HL-60 (cell line): ENCODE measurements around the gene GSG1L2.

ENCODE experiments used
- DNase-seq, 2 experiments: peaks; one replicate each; pipeline ENCODE4 v3.0.0-alpha.2; 2010 to 2020; ENCODE audit warnings: low read depth in 1 of 2, low spot score in 1 of 2
- H3K27ac ChIP-seq: fragments of 250-450 bp; sonication (Bioruptor Pico); replicated peaks from 2 replicates; pipeline ENCODE4 v1.5.1; 2020; ENCODE audit warnings: mild to moderate bottlenecking, moderate library complexity
- H3K27me3 ChIP-seq: fragments of 250-450 bp; sonication (Bioruptor Pico); 2 replicates; pipeline ENCODE4 v1.5.1; 2021; ENCODE audit warnings: mild to moderate bottlenecking, moderate library complexity; ENCODE audit not compliant: insufficient read depth, poor library complexity, severe bottlenecking
- H3K4me3 ChIP-seq: replicated peaks from 2 replicates; pipeline ENCODE4 v1.5.1; 2011; ENCODE audit warnings: mild to moderate bottlenecking, control low read depth, low read length; ENCODE audit not compliant: insufficient read depth
- GABPA ChIP-seq: IDR thresholded peaks from 2 replicates; pipeline ENCODE4 v1.6.1; 2012; ENCODE audit warnings: low read depth
- POLR2AphosphoS5 ChIP-seq: IDR thresholded peaks from 2 replicates; pipeline ENCODE4 v1.6.1; 2012; ENCODE audit warnings: low read depth
- SPI1 ChIP-seq: IDR thresholded peaks from 2 replicates; pipeline ENCODE4 v1.6.1; 2012; ENCODE audit warnings: low read depth, mild to moderate bottlenecking, borderline replicate concordance
- TF ChIP-seq, protein P1 (sequence below): IDR thresholded peaks from 2 replicates; pipeline ENCODE4 v1.6.1; 2012; ENCODE audit warnings: low read depth; ENCODE audit not compliant: insufficient replicate concordance
- TF ChIP-seq, protein P2 (sequence below): IDR thresholded peaks from one replicate; pipeline ENCODE4 v1.5.1; 2011; ENCODE audit warnings: low read length, control low read depth, inconsistent platforms; ENCODE audit not compliant: insufficient read depth

Gene GSG1L2

DNA sequence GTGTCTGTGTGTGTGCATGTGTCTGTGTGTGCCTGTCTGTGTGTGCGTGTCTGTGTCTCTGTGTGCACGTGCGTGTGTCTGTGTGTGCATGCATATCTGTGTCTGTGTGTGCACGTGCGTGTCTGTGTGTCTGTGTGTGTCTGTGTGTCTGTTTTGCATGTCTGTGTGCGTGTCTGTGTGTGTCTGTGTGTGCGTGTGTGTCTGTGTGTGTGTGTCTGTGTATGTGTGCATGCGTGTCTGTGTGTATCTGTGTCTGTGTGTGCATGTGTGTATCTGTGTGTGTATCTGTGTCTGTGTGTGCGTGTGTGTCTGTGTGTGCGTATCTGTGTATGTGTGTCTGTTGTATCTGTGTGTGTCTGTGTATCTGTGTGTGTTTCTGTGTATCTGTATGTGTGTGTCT is 5.4 kb downstream of the GSG1L2 start:
- TF ChIP-seq GABPA (no peak), SPI1 (no peak)
- TF ChIP-seq, protein P1, sequence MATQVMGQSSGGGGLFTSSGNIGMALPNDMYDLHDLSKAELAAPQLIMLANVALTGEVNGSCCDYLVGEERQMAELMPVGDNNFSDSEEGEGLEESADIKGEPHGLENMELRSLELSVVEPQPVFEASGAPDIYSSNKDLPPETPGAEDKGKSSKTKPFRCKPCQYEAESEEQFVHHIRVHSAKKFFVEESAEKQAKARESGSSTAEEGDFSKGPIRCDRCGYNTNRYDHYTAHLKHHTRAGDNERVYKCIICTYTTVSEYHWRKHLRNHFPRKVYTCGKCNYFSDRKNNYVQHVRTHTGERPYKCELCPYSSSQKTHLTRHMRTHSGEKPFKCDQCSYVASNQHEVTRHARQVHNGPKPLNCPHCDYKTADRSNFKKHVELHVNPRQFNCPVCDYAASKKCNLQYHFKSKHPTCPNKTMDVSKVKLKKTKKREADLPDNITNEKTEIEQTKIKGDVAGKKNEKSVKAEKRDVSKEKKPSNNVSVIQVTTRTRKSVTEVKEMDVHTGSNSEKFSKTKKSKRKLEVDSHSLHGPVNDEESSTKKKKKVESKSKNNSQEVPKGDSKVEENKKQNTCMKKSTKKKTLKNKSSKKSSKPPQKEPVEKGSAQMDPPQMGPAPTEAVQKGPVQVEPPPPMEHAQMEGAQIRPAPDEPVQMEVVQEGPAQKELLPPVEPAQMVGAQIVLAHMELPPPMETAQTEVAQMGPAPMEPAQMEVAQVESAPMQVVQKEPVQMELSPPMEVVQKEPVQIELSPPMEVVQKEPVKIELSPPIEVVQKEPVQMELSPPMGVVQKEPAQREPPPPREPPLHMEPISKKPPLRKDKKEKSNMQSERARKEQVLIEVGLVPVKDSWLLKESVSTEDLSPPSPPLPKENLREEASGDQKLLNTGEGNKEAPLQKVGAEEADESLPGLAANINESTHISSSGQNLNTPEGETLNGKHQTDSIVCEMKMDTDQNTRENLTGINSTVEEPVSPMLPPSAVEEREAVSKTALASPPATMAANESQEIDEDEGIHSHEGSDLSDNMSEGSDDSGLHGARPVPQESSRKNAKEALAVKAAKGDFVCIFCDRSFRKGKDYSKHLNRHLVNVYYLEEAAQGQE, result no peak
- TF ChIP-seq, protein P2, sequence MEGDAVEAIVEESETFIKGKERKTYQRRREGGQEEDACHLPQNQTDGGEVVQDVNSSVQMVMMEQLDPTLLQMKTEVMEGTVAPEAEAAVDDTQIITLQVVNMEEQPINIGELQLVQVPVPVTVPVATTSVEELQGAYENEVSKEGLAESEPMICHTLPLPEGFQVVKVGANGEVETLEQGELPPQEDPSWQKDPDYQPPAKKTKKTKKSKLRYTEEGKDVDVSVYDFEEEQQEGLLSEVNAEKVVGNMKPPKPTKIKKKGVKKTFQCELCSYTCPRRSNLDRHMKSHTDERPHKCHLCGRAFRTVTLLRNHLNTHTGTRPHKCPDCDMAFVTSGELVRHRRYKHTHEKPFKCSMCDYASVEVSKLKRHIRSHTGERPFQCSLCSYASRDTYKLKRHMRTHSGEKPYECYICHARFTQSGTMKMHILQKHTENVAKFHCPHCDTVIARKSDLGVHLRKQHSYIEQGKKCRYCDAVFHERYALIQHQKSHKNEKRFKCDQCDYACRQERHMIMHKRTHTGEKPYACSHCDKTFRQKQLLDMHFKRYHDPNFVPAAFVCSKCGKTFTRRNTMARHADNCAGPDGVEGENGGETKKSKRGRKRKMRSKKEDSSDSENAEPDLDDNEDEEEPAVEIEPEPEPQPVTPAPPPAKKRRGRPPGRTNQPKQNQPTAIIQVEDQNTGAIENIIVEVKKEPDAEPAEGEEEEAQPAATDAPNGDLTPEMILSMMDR, result no peak
- no peak overlapping the region for H3K4me3 ChIP-seq
- no peaks in the 10 kb centered on the region for H3K27me3 ChIP-seq
- no peak for DNase-seq
- no peak overlapping the region for H3K27ac ChIP-seq

DNA sequence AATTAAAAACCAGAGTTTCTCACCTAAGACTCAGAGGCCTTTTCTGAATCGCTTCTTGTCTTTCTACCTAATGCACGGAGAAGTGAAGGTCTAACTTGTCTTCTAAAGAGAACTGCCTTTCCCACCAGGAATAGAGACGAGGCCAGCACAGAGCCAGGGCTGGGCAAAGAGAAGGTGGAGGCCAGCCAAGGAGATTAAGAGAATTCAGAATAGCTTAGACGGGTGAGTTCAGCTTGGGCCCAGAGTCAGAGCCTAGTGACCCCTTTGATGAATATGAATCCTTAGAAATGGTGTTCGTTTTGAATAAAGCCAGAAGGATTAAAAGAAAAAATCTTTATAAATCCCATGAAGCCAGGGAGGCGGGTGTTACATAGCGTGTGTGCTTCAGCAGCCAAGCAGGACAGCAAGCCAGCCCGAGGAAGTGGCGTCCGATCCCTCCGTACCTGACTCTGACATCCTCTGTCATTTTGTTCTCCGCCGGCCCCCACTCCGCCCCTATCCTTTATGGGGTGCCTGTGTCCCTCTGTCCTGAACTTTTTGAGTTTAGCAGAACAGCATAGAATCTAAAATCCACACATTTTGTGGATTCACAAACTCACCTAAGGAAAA is 7.4 kb downstream of the GSG1L2 start:
- H3K27me3 ChIP-seq, result no peaks in the 10 kb centered on the region
- TF ChIP-seq, protein P1, result no peak
- TF ChIP-seq POLR2AphosphoS5, result no peak
- TF ChIP-seq GABPA, result no peak
- TF ChIP-seq SPI1, result no peak
- TF ChIP-seq, protein P2, result no peak
- H3K4me3 ChIP-seq, result no peak overlapping the region
- no peak for DNase-seq
- H3K27ac ChIP-seq, result no peak overlapping the region

DNA sequence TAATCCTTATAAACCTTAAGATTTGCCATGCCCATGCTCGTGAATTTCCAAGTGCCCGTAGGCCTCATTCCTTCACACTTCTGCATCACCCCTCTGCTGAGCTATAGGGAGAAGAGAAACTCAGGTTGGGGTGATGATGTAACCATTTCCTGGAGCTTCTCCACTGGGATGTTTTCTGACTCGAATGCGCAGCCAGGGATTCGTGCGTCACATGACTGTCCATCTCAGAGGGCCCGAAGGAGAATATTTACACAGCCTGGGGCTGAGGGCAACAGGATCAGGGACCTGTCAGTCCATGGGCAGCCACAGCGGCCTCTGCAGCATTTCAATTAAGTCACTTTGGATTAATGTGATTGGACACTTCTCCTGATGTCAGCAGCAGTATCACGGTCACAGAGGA is 8.7 kb downstream of the GSG1L2 start:
- H3K27ac ChIP-seq, result no peak overlapping the region
- TF ChIP-seq POLR2AphosphoS5, result no peak
- TF ChIP-seq GABPA, result no peak
- TF ChIP-seq, protein P1, result no peak
- TF ChIP-seq, protein P2, result no peak
- no peak for TF ChIP-seq SPI1

More for the DNA sequence above, 8.7 kb downstream of the GSG1L2 start:
- DNase-seq, result no peak
- H3K4me3 ChIP-seq, result no peak overlapping the region
- H3K27me3 ChIP-seq, result no peaks in the 10 kb centered on the region
